ENCODE measurements around the gene TGM1. TPM values are rescaled to one million over a fixed set of nuclear protein-coding genes. Genes with fewer than 3 reads are reported as not detected.
"Not testable (repeated sequence)": the region's sequence is repeated elsewhere in the genome, so short reads cannot be mapped to it uniquely, and the experiment has no call there.

Gene TGM1
- total RNA-seq, 1 experiment from 2014 or later: 0.76 TPM

DNA sequence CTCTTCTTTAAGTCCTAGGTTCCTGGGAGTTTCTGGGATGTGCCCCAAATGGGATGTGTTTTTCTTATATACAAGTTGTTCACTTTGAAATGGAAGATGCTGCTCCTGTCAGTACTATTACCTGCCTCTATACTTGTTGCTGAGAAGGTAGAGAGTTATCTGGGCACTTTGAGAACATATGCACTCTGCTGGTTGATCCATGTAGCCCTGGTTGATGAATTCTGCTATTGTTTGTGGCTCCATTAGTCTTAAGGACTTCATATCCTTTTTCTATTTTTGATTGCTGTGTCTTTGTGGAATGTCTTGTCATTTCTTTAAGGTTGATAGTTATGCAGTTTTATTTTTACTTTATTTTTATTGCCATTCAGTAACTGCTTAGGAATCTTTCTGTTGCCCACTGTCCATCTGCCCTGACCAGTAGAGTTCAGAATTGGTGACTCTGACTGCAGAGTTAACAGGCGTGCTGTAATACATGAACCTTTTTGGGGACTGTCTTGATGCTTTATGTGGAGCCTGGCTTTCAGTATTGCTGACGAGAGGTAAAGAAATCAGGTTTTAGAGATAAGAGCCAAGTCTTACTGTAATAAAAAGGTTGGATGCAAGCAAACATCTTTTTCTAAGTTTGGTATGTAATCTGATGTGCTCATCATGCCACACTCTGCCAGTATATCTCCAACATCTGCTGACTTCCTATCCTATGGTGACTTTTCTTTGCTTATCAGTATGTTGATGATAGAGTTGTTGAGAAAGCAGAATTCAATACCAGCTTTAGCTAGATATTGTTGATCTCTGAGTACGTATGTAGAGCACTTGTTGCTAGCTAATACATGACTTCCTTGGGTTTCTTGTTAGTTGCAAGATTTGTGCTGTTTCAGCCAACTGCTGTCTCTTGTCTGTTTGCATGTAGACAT is 28.6 kb downstream of the TGM1 start:
- no peak for DNase-seq (ENCODE audit: low read depth)

DNA sequence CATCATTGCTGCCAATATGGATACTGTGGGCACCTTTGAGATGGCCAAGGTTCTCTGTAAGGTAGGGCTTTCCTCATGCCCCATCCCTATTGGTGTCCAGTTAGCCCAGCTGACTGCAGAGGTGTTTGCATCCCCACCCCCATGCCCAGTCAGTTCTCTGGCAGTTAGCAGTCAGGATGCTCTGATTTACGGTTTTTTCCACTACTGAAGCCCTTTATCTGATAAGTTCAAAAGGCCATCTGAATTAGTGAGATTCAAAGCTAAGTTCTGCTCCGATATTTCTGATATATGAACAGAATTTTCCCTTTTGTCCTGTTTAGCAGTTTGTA is 29.5 kb downstream of the TGM1 start:
- DNase-seq (ENCODE audit: low read depth): no peak

DNA sequence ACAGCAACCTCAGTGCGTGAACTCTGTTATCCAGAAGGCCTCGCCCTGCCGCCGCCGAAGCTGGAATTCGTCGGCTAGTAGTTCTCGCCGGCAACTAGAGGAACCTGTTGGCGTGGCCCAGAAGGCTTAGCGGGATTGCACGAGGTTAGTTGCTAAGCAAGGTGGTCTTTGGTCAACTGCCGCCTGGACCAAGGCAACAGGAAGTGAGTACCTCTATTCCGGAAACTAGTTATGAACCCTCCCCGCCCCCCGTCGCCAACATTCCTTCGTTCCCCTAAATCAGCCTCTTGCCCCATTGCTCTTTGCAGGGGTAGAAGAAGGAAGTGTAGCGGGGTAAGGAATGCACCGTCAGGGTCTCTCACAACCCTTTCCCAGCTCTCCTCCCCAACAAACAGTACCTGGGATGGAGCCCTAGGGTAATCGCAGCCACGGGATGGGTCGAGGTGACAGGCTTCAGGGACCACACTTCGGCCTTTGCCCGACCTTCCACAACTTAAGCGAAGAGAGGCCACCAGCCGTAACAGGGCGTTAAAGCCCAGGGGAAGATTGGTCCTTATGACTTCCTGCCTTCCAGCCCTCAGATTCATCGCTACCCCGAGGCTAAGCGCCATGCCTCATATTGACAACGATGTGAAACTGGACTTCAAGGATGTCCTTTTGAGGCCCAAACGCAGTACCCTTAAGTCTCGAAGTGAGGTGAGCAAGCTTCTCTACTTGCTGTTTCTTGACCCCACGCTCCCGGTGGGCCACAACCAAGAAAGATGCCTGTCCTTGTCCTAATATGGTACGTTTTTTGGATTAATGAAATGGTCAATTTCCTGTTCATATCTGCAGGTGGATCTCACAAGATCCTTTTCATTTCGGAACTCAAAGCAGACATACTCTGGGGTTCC is 30.1 kb downstream of the TGM1 start, which contains the start of gene GMPR2:
TSS of gene GMPR2 (plus strand) at position 285 of the 893 bp plus-strand sequence. CDS start at position 610, 325 bp downstream.
- DNase-seq (ENCODE audit: low read depth): no peak

DNA sequence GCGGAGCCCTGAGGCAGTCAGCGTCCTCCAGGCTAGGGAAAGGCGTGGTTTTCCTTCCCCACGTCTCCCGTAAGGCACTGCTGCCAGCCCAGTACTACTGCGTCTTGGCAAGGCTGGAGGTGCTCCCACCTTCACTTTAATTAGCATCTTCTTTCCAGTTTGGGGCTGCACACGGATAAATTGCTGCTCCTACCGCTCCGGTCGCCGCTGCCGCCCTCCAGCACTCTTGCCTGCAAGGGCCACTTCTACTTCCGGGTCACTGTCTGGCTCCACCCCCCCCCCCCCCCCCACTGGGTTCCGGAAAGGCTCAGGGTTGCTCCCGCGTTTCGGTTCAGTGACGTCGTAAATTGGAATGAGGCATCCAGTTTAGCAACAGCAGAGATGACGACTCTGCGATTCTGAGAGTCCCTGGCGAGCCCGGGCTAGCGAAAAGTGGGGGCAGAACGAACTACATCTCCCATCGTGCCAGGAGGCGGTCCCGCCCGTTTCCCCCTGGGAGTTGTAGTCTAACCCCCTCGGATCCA is 30.8 kb downstream of the TGM1 start, which contains the start of gene NEDD8:
TSS of gene NEDD8 (minus strand) at position 247 of the 524 bp plus-strand sequence. CDS start at position 147, 100 bp downstream.
- peak; percentile 96 for DNase-seq (ENCODE audit: low read depth)

DNA sequence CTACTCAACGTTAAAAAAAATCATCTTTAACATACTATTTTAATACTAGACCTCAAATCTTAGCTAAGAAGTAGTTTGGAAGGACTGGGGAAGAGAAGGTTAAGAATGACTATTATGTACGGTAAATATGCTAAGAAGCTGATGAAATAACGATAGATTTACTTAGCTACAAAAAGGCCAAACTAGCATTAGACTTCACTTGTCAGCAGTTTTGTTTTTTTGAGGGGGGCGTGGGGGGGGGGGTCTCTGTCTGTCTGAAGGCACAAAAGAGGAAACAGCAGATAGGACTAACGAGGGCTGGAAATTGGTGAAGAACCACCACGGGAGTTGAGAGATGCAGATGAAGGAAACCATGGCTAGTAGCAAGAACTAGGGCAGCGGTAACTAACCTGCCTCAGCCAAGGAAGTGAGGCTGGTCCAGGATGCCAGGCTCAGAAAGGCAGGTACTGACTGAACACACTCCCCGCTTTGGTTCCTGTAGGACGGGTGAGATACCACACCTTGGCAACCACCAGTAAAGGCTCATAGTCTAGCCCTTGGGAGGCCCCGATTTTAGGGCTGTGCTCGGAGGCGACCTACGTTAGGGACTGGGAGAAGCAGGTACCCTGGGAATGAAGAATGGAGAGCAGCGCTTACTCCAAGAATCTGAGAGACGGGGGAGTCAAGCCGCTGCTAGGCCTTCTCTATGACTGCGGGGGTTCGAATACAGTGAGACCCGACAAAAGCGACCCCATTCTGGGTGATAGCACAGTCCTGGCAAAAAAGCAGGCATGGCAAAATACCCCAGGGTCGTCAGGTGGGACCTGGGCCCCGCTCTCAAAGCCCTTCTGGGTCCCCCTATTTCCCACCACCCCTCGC is 31.5 kb downstream of the TGM1 start:
- DNase-seq (ENCODE audit: low read depth): no peak

DNA sequence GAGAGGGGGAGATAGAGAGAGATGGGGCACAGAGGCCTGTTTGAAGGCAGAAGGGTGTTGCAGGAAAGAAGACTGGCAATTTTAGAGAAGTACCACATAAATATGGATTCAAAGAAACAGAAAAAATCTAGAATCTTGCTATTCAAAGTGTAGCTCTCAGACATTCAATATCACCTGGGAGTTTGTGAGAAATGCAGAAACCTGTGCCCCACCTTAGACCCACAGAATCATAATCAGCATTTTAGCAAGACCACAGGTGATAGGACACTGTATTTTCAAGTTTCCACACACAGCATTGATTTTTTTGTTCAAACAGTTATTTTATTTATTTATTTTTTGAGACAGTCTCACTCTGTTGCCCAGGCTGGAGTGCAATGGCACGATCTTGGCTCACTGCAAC is 34.1 kb downstream of the TGM1 start:
- no peak for DNase-seq (ENCODE audit: low read depth)

DNA sequence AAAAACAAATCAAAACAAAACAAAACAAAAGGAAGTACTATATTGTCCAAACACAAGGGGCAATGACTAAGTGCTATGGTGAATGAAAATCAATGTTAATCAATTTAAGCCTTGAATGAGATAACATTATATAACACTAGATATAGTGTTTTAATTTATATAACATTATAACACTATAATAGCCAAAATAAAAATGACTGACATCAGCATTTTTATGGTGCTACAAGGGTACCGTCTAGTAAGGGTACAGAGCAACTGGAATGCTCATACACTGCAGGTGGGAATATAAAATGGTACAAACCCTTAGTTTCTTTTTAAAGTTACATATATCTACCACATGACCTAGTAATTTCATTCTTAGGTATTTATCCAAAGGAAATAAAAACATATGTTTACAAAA is 36.5 kb downstream of the TGM1 start:
- DNase-seq (ENCODE audit: low read depth): no peak

DNA sequence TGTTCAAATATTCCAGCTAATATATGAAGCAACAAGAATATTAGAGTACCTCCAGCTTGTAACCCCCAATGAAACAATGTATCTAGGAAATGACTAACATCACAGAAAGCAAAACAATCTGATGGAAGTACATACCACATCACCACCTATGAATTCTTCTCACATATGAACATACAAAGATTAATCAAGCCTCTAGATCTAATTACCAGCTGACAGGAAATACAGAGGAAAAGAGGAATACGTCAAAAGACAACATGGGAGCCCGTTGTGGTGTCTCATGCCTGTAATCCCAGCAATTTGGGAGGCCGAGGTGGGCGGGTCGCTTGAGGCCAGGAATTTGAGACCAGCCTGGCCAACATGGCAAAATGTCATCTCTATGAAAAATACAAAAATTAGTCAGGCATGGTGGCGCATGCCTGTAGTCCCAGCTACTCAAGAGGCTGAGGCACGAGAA is 38.3 kb downstream of the TGM1 start:
- DNase-seq (ENCODE audit: low read depth): peak; percentile 89

DNA sequence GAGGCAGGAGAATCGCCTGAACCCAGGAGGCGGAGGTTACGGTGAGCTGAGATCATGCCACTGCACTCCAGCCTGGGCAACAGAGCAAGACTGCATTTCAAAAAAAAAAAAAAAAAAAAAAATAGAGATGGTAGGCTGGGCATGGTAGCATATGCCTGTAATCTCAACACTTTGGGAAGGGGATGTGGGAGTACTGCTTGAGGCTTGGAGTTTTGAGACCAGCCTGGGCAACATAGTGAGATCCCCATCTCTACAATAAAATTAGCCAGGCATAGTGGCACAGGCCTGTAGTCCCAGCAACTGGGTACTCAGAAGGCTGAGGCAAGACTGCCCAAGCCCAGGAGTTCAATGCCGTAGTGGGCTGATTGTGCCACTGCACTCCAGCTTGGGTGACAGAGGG is 40.0 kb downstream of the TGM1 start:
- not testable (repeated sequence) for DNase-seq (ENCODE audit: low read depth)

DNA sequence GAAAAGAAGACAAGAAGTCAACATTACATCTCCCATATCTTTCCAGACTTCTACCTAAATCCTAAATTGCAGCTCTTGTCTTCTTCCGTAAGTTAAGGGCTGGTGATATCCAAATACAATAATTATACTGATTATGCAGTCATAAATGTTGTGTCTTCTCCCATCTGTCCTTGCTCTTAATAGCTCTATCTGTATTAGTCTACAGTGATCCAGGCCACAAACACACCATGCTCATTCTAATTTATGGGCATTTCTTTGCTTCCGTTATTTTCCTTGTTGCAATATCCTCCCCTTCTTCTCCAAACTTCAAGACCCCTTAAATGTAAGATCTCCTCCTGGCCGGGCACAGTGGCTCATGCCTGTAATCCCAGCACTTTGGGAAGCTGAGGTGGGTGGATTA is 43.5 kb downstream of the TGM1 start:
- no peak for DNase-seq (ENCODE audit: low read depth)

DNA sequence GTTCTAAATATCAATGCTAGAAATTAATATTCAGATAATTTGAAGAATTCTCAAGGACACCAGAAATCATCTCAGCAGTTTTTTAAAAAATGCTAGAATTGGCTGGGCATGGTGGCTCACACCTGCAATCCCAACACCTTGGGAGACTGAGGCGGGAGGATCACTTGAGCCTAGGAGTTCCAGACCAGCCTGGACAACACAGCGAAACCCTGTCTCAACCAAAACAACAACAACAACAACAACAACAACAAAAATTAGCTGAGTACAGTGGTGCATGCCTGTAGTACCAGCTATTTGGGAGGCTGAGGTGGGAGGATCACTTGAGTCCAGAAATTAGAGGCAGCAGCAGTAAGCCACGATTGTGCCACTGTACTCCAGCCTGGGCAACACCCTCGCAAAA is 43.9 kb downstream of the TGM1 start:
- DNase-seq (ENCODE audit: low read depth): no peak

DNA sequence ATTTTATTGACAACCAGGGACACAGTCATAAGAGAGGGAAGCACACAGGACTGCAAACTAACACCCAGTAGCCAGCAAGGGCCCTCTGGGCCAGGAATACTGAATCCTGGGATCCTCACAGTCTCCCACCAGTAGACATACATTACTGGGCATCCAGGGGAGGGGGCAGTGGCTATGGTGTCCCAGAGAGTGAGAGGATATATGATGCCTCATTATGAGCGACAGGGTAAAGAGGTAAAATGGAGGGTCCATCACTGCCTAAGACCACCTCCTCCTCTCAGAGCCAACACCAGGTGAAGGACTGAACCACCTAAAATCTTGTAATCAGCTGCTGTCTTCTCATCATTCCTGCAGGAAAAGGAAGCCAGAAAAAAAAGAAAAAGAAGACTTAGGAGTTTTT is 46.1 kb downstream of the TGM1 start:
- DNase-seq (ENCODE audit: low read depth): not testable (repeated sequence)

DNA sequence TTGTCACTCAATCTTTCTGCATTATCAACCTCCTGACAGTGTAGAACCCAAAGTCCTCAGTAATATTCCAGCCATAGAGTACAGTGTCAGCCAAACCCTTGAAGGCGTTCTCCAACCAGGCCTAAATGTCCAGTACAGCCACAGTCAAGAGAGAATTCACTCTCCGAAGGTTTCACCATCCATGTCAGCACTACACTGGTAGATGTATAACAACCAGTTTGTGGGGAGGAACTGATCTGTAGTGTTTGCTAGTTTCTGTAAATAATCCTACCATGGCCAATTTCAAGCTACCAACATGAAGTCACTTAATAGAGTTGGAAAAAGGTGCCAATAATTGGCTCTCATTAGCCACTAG is 46.7 kb downstream of the TGM1 start:
- no peak for DNase-seq (ENCODE audit: low read depth)

DNA sequence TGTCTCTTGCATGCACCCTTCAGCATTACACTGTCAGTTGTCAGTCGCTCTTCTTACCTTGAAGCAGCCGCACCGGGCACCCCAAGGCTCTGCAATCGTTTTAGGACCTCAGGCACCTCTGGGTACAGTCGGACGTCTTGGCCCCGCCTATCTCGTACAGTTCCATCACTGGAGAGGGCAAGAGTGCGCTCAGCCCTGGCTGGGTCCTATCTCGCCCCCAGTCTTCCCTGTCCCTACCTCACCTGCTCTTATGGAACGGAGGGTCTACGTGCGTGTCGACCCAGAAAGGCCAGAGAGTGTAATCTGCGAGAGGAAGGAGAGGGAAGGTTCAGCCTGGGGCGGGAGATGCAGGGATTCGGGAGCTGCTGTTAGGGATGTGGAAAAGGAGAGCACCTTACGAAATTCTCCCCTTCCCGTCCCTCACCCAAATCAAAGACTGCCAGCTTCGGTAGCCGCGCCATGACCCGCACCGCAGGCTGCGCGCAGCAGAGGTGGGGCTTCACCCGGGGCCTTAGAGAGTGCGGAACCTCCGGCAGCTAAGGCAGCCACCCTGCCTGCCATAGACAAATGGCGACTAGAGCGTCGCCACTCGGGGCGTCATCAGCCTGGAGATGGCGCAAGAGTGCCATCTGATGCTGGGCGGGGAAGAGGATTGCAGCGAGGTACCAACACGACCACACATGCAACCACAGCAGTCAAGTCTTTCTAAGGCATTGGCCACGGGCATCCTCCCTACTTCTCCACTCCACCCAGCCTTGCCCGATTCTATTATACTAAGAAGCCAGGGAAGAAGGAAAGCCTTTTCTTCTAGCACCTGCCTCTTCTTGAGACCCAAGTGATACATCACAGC is 47.3 kb downstream of the TGM1 start, which contains the start of gene MDP1:
TSS of gene MDP1 (minus strand) at position 572 of the 850 bp plus-strand sequence. CDS start at position 461, 111 bp downstream.
- DNase-seq (ENCODE audit: low read depth): peak; percentile 90

DNA sequence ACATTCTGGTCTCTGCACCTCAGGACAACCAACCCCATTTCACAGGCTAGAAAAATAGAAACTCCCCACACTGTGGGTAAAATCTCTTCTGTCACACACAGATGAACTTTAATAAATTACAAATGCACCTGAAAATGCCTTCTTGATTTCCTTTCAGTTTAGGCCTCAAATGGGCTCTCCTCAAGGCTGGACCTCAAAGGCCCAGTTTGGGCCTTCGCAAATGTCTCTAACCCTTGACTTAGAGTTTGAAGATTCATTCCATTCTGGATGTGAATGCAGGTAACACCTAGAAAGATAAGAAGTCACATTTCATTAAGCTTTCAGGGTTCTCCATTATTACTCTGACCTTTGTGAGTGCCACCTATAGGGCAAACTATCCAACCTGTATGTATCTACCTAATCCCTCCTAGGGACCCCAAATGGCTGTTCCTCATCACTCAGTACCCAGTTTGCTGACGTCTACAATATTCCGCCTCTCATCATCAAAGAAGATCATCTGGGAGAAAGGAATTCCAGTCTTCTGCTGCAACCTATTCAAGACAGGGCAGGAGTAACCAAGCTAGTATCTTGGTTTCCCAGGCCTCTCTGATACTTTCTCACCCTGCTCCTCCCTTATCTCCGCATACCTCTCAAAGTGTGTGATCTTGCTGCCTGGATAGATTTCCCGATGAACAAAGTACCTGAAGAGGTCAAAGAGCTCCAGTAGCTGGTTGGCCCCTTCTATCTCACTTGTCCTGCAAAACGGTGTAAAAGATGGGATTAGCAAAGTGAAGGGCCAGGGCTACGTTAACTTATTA is 48.9 kb downstream of the TGM1 start:
- DNase-seq (ENCODE audit: low read depth): no peak

DNA sequence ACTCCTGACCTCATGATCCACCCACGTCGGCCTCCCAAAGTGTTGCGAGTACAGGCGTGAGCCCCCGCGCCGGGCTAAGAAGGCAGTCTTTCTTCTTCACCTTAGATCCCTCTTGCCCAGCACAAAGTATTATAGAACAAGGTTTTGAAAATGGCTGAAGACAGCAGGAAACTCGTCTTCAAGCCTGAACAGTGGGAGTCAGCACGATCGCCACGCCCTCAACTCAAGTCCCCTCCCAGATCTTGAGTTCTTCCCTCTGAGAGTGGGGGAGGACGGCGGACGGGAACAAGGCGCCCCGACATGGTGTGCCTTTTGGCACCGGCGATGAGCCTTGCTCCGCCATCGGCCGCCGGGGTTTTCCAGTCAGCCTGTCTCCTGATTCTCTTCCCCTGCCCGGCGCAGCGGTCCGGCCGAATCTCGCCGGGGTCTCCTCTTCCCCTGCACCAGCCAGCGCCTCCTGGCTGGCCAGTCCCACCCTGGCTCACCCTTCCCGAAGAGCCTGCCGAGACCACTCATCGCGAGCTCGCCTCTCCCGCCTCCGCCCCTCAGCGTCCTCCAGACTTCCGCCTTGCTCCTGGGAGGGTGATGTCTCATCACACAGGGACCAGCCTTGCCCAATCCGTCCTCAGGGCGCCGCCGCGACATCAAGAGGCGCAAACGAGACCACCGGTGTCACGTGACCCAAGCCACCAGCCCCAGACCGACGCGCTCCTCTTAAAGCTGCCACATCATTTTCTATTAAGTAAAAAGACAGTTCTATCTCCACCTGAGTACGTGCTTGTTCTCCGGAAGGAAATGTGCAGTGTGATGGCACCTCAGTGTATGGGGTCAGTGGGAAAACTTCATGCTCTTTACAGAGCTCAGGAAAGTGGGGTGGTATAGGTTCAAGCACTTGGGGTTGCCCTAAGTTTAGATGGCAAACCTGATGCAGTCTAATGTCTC is 49.8 kb downstream of the TGM1 start, which contains the start of gene CHMP4A:
TSS of gene CHMP4A (minus strand) at position 565 of the 942 bp plus-strand sequence. CDS start at position 516, 49 bp downstream.
- DNase-seq (ENCODE audit: low read depth): peak; percentile 98

DNA sequence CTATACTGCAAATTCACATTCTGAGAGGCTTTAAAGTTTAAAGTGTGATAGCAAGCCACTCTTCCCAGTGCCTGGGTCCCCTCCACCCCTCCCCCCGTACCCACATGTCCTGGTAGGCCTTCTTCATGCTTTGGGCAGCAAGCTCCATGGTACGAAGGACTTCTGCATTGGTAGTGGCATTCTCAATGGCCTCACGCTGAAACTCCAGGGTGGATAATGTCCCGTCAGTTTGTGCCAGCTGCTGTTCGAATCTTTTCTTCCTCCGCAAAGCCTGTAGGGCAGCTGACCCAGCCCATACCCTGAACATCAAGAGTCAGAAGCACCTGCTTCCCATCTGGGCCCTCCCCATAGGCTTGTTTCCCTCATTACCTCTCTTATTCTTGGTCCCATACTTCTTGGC is 51.7 kb downstream of the TGM1 start:
- DNase-seq (ENCODE audit: low read depth): no peak

DNA sequence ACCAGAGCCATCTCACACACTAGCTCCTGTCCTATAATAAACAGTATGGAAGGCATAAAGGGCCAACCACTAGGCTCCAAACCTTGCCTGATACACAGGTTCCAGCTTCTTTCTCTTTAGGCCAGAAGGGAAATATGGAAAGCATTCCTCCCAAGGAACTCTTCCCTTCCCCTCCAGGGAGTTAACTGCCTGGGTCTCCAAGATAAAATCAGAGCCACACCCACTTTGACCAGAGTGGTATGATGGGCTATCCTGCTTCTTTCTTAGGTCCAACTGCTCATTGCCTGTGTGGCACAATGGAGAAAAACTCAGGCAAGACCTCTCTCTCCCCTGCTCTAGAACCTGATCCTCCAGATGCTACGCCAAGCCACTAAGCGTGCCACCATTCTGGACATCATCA is 55.4 kb downstream of the TGM1 start:
- DNase-seq (ENCODE audit: low read depth): no peak

Measured in HT1080 (cell line).